BJ (cell line): ENCODE measurements around the gene SMIM35. TPM values are rescaled to one million over a fixed set of nuclear protein-coding genes. Genes with fewer than 3 reads are reported as not detected.

Source experiments
- CTCF ChIA-PET: fragments of 350-600 bp; formaldehyde crosslinking; extraction: SDS; loops from one replicate; lab custom pipeline; 2021; ENCODE audit warnings: antibody characterized with exemption, inconsistent platforms; lab: Yijun Ruan, JAX
- POLR2A ChIA-PET: fragments of 300-600 bp; sonication (Branson Sonifier 250); formaldehyde crosslinking; extraction: SDS; loops from one replicate; lab custom pipeline; 2021; ENCODE audit warnings: antibody characterized with exemption; lab: Charles Lee
- DNase-seq: peaks from one replicate; pipeline ENCODE4 v3.0.0-alpha.2; 2011; ENCODE audit warnings: low read depth
- H3K27me3 ChIP-seq: 2 replicates; pipeline ENCODE4 v1.6.0; 2011; ENCODE audit warnings: low read length; ENCODE audit not compliant: control insufficient read depth, insufficient read depth
- H3K36me3 ChIP-seq: 2 replicates; pipeline ENCODE4 v1.5.1; 2011; ENCODE audit warnings: low read length; ENCODE audit not compliant: control insufficient read depth, insufficient read depth
- H3K4me3 ChIP-seq: 2 replicates; pipeline ENCODE4 v1.5.1; 2011; ENCODE audit warnings: low read depth, mild to moderate bottlenecking, control low read depth, low read length
- polyA plus RNA-seq: library from polyadenylated mRNA; depleted of rRNA; stranded (reverse); fragments of >200 nt; gene quantifications from 2 replicates; pipeline ENCODE4 v1.2.3, GENCODE V29; 2011
- TF ChIP-seq, protein P1 (sequence below): IDR thresholded peaks from 2 replicates; pipeline ENCODE4 v1.5.1; 2011; ENCODE audit warnings: low read depth, mild to moderate bottlenecking, control low read depth, inconsistent platforms, low read length, moderate library complexity; ENCODE audit not compliant: insufficient read depth

The SMIM35 gene
- polyA plus RNA-seq, 1 experiment = not detected

DNA sequence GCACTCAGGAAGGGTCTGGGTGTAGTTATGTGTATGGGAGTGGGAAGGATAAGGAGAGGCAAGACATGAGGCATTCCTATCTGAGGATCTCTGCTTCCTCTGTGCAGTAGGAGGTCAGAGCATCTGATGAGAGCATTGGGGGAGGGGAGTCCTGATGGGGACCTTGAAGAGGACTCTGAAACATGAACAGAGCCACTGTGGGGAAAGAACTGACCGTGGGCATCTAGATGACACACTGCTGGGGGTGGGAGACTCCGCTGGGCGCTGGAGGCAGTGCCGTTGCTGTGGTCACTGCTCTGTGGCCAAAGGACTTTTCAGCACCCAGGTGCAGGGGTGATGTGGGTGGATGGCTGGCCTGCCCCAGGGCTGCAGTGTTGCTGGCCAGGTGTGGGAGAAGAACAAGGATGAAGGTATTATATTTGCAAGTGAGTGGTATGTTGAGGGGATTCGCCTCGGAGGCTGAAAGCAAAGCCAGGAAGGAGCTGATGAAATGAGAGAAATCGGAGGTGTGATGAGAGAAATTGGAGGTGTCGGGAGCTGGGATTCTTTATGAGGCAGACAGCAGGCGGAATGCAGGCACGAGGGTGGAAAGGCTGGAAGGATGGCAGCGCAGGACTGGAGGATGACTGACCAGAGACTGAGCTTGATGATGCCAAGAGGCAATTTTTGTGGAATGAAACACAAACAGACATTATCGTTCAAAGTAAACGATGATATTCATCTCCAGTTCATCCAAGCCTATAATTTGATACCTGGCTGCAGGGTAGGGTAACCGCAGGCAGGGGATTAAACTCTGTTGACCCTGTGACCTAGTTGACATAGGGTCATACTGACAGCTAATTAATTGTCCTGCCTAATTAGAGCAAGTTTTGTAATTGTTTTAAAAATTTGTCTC is 29.3 kb downstream of the SMIM35 start:
- Histone ChIP-seq H3K36me3 (no peaks in the 10 kb centered on the region), H3K27me3 (peaks cover 3% of the 10 kb centered on the region), H3K4me3 (no peak overlapping the region)
- CTCF ChIA-PET = interaction anchor here (1.1 kb wide), 1 partner anchor 240 kb away, joined by 4 read pairs; no protein-coding TSS in a partner anchor
- POLR2A ChIA-PET = no interaction called here
- TF ChIP-seq, protein P1, sequence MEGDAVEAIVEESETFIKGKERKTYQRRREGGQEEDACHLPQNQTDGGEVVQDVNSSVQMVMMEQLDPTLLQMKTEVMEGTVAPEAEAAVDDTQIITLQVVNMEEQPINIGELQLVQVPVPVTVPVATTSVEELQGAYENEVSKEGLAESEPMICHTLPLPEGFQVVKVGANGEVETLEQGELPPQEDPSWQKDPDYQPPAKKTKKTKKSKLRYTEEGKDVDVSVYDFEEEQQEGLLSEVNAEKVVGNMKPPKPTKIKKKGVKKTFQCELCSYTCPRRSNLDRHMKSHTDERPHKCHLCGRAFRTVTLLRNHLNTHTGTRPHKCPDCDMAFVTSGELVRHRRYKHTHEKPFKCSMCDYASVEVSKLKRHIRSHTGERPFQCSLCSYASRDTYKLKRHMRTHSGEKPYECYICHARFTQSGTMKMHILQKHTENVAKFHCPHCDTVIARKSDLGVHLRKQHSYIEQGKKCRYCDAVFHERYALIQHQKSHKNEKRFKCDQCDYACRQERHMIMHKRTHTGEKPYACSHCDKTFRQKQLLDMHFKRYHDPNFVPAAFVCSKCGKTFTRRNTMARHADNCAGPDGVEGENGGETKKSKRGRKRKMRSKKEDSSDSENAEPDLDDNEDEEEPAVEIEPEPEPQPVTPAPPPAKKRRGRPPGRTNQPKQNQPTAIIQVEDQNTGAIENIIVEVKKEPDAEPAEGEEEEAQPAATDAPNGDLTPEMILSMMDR = no peak
- DNase-seq = no peak

DNA sequence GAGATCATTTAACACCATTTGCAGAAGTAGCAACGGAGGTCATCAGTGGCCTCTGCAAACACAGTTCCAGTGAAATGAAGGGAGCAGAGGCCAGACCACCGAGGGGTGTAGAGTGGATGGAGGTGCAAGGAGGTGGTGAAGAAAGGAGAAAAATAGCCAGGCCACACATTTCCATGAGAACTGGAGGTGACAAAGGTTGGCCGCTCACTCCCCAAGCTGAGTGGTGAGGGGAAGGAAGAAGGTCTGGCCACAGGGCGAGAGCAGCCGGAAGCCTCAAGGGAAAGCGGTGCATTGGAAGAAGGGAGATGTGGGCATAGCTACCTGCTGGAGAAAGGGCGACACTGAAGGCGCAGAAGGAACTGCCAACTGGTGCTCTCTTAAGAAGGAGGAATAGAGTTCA is 30.0 kb downstream of the SMIM35 start:
- Histone ChIP-seq H3K27me3 (peaks cover 5% of the 10 kb centered on the region), H3K36me3 (no peaks in the 10 kb centered on the region), H3K4me3 (no peak overlapping the region)
- ChIA-PET POLR2A (no interaction called here), CTCF (interaction anchor here (1.0 kb wide), 1 partner anchor 249 kb away, joined by 4 read pairs; no protein-coding TSS in a partner anchor)
- DNase-seq = no peak
- TF ChIP-seq, protein P1 = no peak

DNA sequence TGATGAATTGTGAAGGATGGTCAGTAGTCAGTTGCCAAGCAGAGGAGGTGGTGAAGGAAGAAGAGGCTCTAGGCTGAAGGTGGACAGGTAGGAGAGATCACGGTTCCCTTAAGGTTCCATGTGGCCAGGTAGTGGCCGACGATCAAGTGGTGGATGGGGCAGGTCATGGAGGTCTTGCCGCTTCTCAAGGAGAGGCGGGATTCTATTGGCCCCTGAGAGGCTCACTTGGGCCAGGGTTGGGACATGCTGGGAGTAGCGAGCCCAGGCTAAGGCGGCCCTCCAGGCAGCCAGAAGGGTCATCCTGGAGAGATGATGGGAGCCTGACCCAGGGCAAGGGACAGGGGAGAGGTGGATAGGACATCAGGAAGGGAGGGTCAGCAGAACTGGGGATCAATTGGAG is 30.8 kb downstream of the SMIM35 start:
- Histone ChIP-seq H3K4me3 (no peak overlapping the region), H3K36me3 (no peaks in the 10 kb centered on the region), H3K27me3 (peaks cover 5% of the 10 kb centered on the region)
- ChIA-PET CTCF (interaction anchor here (1.0 kb wide), 1 partner anchor 248 kb away, joined by 4 read pairs; no protein-coding TSS in a partner anchor), POLR2A (no interaction called here)
- DNase-seq = no peak
- TF ChIP-seq, protein P1 = no peak

DNA sequence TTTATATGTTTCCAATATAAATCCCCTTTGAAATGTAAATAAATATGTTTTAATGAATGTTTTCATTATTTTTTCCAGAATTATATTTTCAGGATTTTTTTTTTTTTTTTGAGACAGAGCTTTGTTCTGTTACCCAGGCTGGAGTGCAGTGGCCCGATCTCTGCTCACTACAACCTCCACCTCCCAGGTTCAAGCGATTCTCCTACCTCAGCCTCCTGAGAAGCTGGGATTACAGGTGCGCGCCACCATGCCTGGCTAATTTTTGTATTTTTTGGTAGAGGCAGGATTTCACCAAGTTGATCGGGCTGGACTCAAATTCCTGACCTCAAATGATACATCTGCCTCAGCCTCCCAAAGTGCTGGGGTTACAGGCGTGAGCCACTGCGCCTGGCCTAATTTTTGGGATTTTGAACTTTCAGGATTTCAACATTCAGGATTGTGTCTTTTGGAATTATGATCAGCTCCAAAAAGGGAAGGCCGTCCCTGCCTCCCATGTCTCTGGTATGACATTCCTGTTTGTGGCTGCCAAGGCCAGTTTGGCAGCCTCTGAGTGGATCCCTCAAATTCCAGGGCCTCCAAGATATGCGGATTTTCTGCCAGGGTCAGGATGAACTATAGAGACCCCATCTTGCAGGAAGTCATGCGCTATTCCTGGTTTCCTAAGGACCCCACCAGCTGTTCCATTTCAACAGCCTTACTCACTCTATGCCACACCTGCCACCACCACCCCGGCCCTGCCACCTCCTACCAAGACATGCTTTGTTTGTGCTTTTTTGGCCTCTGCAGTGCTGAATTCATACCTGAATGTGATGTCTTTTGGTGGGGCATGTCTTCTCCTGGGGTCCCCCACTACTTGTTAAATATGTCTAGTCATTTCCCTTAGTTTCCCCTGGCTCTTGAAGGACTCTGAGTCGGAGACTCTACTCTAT is 31.8 kb downstream of the SMIM35 start:
- H3K36me3 ChIP-seq = no peaks in the 10 kb centered on the region
- no peak overlapping the region for H3K4me3 ChIP-seq
- POLR2A ChIA-PET = no interaction called here
- CTCF ChIA-PET = interaction anchor here (0.6 to 3.3 kb wide), 4 partner anchors 29 to 246 kb away, joined by 4 to 34 read pairs (median 5); no protein-coding TSS in a partner anchor
- no peak for DNase-seq
- peaks cover 5% of the 10 kb centered on the region for H3K27me3 ChIP-seq
- TF ChIP-seq, protein P1 = no peak
